BLaER1 treated with 17β-estradiol and CSF1 and Interleukin-3, amounts not matched to agents 10 nM and 100 nM (cell line): ENCODE data around the gene TMC1.
A peak's percentile ranks its signal among the peaks of the same experiment; 100 is the strongest.

Experiments
- H3K27ac ChIP-seq, 11 experiments: shearing (Covaris generic); formaldehyde crosslinking; 2 replicates each; pipeline ENCODE4 v1.8.1; 2022
- H3K27me3 ChIP-seq, 11 experiments: shearing (Covaris generic); formaldehyde crosslinking; 2 replicates each; pipeline ENCODE4 v1.8.1; 2022
- H3K36me3 ChIP-seq, 11 experiments: shearing (Covaris generic); formaldehyde crosslinking; 2 replicates each; pipeline ENCODE4 v1.8.1; 2022
- H3K4me1 ChIP-seq, 10 experiments: shearing (Covaris generic); formaldehyde crosslinking; 2 replicates each; pipeline ENCODE4 v1.8.1; 2022
- H3K4me2 ChIP-seq, 11 experiments: shearing (Covaris generic); formaldehyde crosslinking; 2 replicates each; pipeline ENCODE4 v1.8.1; 2022
- H3K4me3 ChIP-seq, 10 experiments: shearing (Covaris generic); formaldehyde crosslinking; 2 replicates each; pipeline ENCODE4 v1.8.1; 2022
- H3K9ac ChIP-seq, 11 experiments: shearing (Covaris generic); formaldehyde crosslinking; 2 replicates each; pipeline ENCODE4 v1.8.1; 2022
- H3K9me3 ChIP-seq, 11 experiments: shearing (Covaris generic); formaldehyde crosslinking; replicated peaks in 1 of 11; 2 replicates each; pipeline ENCODE4 v1.8.1; 2022
- H4K20me1 ChIP-seq, 11 experiments: shearing (Covaris generic); formaldehyde crosslinking; 2 replicates each; pipeline ENCODE4 v1.8.1; 2022
- Cebpa-rat ChIP-seq, 11 experiments: shearing (Covaris generic); IDR thresholded peaks; 2 replicates each; pipeline ENCODE4 v1.8.1; 2022

Gene TMC1

DNA sequence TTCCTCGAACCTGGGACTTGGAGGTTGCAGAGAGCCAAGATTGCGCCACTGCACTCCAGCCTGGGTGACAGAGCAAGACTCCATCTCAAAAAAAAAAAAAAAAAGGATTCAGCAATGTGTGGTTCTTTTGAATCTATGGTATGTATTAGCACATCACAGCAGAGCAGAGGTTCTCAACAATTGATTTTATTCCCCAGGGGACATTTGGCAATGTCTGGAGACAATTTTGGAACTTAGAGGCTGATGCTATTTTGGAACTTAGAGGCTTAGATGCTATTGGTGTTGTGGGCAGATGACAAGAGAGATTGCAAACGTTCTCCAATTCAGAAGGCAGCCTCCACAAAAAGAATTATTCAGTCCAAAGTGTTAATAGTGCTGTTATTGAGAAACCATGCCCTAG is 115.2 kb downstream of the TMC1 start:
- H3K9ac ChIP-seq, result no peak overlapping the region
- no peak overlapping the region for H3K4me3 ChIP-seq
- no peaks in the 10 kb centered on the region for H3K27me3 ChIP-seq
- H3K9me3 ChIP-seq, result peaks cover 17 to 37% (median 20%) of the 10 kb centered on the region in 11 experiments
- H3K4me2 ChIP-seq, result no peak overlapping the region
- no peak overlapping the region for H3K27ac ChIP-seq
- peaks cover 0 to 16% (median 0%) of the 10 kb centered on the region in 10 experiments; a peak in 5 of 20 replicates for H3K4me1 ChIP-seq
- H4K20me1 ChIP-seq, result no peaks in the 10 kb centered on the region
- no peaks in the 10 kb centered on the region for H3K36me3 ChIP-seq
- TF ChIP-seq Cebpa-rat (IDR thresholded peaks at IDR 0.05), result no peak

DNA sequence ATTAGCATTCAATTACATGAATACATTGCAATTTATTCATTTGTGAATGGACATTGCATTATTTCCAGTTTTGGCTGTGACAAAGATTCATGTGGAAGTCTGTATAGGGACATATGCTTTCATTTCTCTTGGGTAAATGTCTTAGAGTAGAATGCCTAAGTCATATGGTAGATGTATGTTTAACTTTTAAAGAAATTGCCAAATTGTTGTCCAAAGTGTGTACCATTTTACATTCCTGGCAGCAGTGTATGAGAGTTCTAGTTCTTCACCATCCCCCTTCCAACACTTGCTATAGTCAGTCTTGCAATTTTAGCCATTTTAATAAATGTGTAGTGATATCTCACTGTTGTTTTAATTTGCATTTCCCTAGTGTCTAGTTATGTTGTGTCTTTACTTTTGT is 122.2 kb downstream of the TMC1 start:
- no peaks in the 10 kb centered on the region for H4K20me1 ChIP-seq
- H3K4me3 ChIP-seq, result no peak overlapping the region
- no peak for TF ChIP-seq Cebpa-rat (IDR thresholded peaks at IDR 0.05)
- no peaks in the 10 kb centered on the region for H3K36me3 ChIP-seq
- H3K27me3 ChIP-seq, result no peaks in the 10 kb centered on the region
- no peak overlapping the region for H3K9ac ChIP-seq
- H3K4me1 ChIP-seq, result peaks cover 0 to 5% (median 2%) of the 10 kb centered on the region in 10 experiments; a peak in 11 of 20 replicates
- H3K4me2 ChIP-seq, result no peak overlapping the region
- H3K27ac ChIP-seq, result no peak overlapping the region
- no peaks in the 10 kb centered on the region for H3K9me3 ChIP-seq

DNA sequence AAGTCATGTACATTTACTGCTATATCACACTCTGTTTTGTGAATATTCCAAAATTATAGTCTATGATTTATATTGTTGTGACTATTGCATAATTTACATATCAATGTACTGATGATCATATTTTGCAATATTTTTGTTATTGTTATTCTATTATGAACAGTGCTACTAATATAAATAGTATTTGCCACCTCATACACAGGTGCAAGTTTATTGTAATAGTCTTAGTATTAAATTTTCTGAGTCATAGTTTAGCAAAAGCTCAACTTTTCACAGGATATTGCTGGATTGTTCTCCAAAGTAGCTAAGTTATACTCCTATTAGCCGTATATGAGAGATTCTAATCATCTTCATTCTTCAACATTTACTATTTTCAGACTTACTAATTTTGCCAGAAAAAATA is 124.7 kb downstream of the TMC1 start:
- Histone ChIP-seq H3K4me3 (no peak overlapping the region), H3K4me2 (no peak overlapping the region), H3K27ac (no peak overlapping the region), H3K9ac (no peak overlapping the region), H3K27me3 (no peaks in the 10 kb centered on the region), H3K9me3 (no peaks in the 10 kb centered on the region), H3K36me3 (no peaks in the 10 kb centered on the region), H4K20me1 (no peaks in the 10 kb centered on the region), H3K4me1 (peaks cover 0 to 15% (median 9%) of the 10 kb centered on the region in 10 experiments; a peak in 13 of 20 replicates)
- no peak for TF ChIP-seq Cebpa-rat (IDR thresholded peaks at IDR 0.05)

DNA sequence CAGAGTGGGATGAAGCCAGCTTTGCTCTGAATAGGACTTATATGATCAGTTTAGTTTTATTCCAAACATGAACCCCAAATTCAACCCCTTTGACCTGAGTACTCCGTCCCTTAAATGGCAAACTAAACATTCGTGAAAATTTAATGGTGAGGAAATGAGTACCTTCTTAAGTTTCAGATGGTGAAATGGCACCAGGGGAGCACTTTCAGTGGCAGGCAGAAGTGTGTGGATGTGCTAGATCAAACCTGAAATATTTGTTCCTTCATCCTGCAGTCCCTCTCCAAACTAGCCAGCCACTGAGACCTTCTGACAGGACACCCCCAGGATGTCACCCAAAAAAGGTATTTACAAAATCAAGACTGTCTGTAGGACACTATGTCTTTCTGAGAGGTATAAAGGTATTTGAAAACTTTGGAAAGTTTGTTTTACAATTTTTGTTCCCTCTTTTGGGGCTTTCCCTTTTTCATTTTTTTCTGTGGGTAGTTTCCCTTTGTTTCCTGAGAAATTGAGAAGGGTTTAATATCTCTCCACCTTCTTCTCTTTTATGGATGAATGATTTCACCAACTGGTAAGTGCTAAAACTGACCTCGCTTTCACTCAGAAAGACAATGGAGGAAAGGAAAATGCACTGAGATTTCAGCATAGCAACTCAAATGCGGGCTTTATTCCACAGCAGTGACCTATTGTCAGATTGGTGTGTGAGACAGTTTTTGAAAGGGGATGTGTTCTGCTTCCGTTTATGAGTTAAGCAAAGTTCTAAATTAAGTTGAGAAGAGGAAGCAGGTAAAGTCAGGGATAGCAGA is 127.1 kb downstream of the TMC1 start:
- H3K4me2 ChIP-seq, result peak overlapping the region in 8 of 11 experiments; percentile 4 to 67 (median 47); a peak in 12 of 22 replicates
- H4K20me1 ChIP-seq, result no peaks in the 10 kb centered on the region
- H3K4me1 ChIP-seq, result peaks cover 0 to 15% (median 9%) of the 10 kb centered on the region in 10 experiments; a peak in 13 of 20 replicates
- H3K9ac ChIP-seq, result no peak overlapping the region
- H3K4me3 ChIP-seq, result no peak overlapping the region
- H3K27ac ChIP-seq, result peak overlapping the region in 2 of 11 experiments; percentile 4 to 5; a peak in 2 of 22 replicates
- H3K27me3 ChIP-seq, result no peaks in the 10 kb centered on the region
- no peaks in the 10 kb centered on the region for H3K36me3 ChIP-seq
- TF ChIP-seq Cebpa-rat (IDR thresholded peaks at IDR 0.05), result no peak
- no peaks in the 10 kb centered on the region for H3K9me3 ChIP-seq

DNA sequence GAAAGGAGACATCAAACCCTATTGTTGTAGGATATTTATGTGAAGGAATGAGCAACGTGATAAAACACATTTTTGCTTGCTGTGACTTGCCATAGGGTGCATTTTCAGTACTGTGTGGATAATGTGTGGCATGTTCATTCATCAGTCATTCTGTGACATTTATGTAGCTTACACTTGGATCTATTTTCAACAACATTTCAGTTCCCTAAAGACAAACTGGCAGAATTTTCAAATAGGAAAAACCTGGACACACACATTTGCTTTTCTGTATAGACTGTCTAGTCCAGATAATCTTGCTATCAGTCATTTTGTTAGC is 127.7 kb downstream of the TMC1 start:
- Histone ChIP-seq H3K4me3 (no peak overlapping the region), H3K4me1 (peaks cover 0 to 15% (median 9%) of the 10 kb centered on the region in 10 experiments; a peak in 13 of 20 replicates), H3K9ac (no peak overlapping the region), H3K27ac (peak overlapping the region in 2 of 11 experiments; percentile 4 to 5; a peak in 1 of 22 replicates), H4K20me1 (no peaks in the 10 kb centered on the region), H3K4me2 (peak overlapping the region in 8 of 11 experiments; percentile 4 to 67 (median 47); a peak in 11 of 22 replicates), H3K36me3 (no peaks in the 10 kb centered on the region), H3K27me3 (no peaks in the 10 kb centered on the region), H3K9me3 (no peaks in the 10 kb centered on the region)
- TF ChIP-seq Cebpa-rat (IDR thresholded peaks at IDR 0.05), result no peak

DNA sequence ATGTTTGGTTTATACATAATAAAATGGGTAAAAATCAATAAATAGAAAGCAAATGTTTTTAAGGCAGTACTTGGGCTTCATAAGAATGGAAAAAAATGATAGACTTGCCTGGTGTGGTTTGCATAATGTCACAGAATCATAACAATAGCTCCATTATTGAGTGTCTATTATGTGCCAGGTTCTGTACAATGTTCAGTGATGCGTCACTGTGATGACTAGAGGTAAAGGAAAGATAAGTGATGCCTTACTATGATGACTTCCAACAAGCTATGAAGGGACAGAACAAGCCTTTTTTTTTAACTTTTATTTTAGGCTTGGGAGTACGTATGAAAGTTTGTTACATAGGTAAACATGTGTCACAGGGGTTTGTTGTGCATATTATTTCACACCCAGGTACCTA is 128.8 kb downstream of the TMC1 start:
- Histone ChIP-seq H3K4me1 (peaks cover 0 to 15% (median 9%) of the 10 kb centered on the region in 10 experiments; a peak in 13 of 20 replicates), H3K36me3 (no peaks in the 10 kb centered on the region)
- TF ChIP-seq Cebpa-rat (IDR thresholded peaks at IDR 0.05), result no peak

DNA sequence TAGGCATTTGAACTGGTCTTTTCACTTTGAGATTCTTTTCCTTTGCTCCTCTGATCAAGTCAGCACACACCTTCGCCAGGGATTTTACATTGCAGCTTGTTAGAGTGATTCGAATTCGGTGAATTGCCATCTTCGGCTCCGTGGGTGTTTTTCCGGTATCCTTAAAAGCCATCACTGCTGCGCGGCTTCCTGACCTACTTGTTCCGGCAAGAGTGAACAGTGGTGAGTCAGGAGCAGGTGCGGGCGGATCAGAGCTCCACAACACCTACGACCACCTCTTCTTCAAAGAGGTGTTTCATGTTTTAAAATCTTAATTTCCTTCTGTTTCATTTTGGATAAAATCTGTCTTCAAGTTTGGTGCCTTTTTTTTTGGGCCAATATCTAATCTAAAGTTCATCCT is 134.6 kb downstream of the TMC1 start:
- no peaks in the 10 kb centered on the region for H3K4me1 ChIP-seq
- no peaks in the 10 kb centered on the region for H4K20me1 ChIP-seq
- no peaks in the 10 kb centered on the region for H3K27me3 ChIP-seq
- no peaks in the 10 kb centered on the region for H3K36me3 ChIP-seq
- no peak for TF ChIP-seq Cebpa-rat (IDR thresholded peaks at IDR 0.05)
- no peaks in the 10 kb centered on the region for H3K9me3 ChIP-seq
- H3K4me2 ChIP-seq, result no peak overlapping the region
- no peak overlapping the region for H3K4me3 ChIP-seq
- no peak overlapping the region for H3K27ac ChIP-seq
- no peak overlapping the region for H3K9ac ChIP-seq

More for the DNA sequence above, 128.8 kb downstream of the TMC1 start:
- no peaks in the 10 kb centered on the region for H4K20me1 ChIP-seq
- H3K9me3 ChIP-seq, result no peaks in the 10 kb centered on the region
- no peak overlapping the region for H3K4me2 ChIP-seq
- H3K27ac ChIP-seq, result no peak overlapping the region
- H3K4me3 ChIP-seq, result no peak overlapping the region
- no peak overlapping the region for H3K9ac ChIP-seq
- no peaks in the 10 kb centered on the region for H3K27me3 ChIP-seq

DNA sequence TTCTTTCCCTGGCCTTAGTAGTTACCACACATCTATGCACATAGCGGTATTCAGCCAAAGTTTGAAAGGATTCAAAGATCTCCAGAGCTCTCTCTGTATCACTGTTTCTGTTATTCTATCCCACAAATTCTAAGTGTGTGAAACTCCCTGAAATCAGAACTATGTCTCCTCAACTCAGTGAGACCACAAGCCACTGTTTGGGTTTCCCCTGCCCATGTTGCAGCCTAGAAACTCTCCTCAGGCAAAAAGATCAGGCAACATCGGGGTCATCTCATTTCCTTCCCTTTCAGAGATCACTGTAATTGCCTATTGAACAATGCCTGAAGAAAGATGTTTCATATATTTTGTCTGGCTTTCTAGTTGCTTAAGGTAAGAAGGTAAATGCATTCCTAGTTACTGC is 135.6 kb downstream of the TMC1 start:
- Histone ChIP-seq H3K27me3 (no peaks in the 10 kb centered on the region), H3K9ac (no peak overlapping the region), H3K4me3 (no peak overlapping the region), H4K20me1 (no peaks in the 10 kb centered on the region), H3K4me2 (no peak overlapping the region), H3K27ac (no peak overlapping the region), H3K4me1 (no peaks in the 10 kb centered on the region), H3K36me3 (no peaks in the 10 kb centered on the region), H3K9me3 (no peaks in the 10 kb centered on the region)
- TF ChIP-seq Cebpa-rat (IDR thresholded peaks at IDR 0.05), result no peak

DNA sequence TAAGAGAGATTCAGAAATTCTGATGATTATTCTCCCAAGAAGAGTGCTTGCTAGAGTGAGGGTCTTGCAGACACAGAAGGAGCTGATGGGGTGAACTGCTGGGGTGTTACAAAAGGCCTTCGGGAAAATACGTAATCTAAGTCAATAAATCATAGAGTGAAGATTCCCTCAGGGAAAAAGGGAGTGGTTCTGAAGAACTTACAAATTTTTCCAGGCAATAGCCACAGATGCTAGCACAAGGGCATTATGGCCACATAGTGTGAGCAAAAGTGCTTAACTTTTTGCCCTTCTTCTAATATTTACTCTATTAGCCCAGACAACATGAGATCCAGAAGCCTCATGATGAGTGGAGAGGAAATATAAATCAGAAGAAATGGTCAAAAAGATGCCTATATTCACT is 137.3 kb downstream of the TMC1 start:
- no peaks in the 10 kb centered on the region for H3K4me1 ChIP-seq

More for the DNA sequence above, 137.3 kb downstream of the TMC1 start:
- Histone ChIP-seq H3K4me2 (no peak overlapping the region), H3K27me3 (no peaks in the 10 kb centered on the region), H3K9me3 (no peaks in the 10 kb centered on the region), H4K20me1 (no peaks in the 10 kb centered on the region), H3K27ac (no peak overlapping the region), H3K36me3 (no peaks in the 10 kb centered on the region), H3K9ac (no peak overlapping the region), H3K4me3 (no peak overlapping the region)
- TF ChIP-seq Cebpa-rat (IDR thresholded peaks at IDR 0.05), result no peak
